Superior temporal gyrus (tissue), 1 donor: ENCODE results near the gene SYNGR2.

Source experiments
- DNase-seq: peaks from one replicate; pipeline ENCODE4 v3.0.0-alpha.2; 2016; ENCODE audit errors: extremely low spot score

Gene SYNGR2, protein sequence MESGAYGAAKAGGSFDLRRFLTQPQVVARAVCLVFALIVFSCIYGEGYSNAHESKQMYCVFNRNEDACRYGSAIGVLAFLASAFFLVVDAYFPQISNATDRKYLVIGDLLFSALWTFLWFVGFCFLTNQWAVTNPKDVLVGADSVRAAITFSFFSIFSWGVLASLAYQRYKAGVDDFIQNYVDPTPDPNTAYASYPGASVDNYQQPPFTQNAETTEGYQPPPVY

DNA sequence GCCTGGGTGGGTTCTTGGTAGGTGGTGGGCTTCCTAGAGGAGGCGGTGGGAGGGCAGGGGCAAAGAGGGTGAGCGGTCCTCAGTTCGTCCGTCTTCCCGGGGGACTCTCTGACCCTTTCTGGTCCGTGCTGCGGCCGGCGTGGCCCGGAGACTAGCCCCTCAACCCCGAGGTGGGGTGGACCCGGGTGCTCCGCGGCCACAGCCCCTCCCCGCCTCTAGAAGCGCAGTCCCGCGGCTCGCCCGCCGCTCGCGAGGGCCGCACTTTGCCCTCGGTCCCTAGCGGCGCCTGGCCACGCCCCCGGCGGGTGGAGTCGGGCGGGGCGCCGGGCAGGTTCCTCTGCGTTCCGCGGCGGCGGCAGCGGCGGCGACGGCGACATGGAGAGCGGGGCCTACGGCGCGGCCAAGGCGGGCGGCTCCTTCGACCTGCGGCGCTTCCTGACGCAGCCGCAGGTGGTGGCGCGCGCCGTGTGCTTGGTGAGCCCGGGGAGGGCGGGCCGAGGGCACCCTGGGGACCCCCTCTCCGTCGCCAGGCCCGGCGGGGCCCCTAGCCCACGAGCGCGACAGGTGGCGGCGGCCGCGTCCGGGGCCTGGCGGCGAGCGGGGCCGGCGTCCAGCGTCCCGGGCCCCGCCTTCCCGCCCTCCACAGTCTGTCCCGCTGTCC is at the start of gene SYNGR2:
TSS of gene SYNGR2 (plus strand) at position 340 of the 661 bp plus-strand sequence. CDS start at position 376, 36 bp downstream.
- peak; percentile 72 for DNase-seq

DNA sequence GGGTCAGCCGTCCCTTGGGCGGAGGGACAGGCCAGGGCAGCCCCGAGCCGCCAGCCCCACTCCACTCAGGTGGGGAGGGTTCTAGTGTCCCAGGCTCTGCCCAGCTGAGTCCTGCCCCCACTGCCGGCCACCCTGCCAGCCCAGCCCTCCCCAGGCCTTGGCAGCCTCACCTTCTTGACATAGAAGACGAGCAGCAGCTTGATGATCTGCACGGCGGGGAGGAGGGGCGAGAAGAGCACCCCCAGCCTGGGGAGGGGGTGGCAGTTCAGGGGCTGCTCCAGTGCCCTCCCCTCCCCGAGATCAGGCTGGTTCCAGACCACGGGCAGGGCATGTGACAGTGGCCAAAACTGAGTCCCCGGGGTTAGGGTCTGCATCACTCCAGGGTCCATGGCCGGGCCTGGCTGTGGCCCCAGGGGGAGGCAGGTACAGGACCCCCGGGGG is 49.6 kb upstream of the SYNGR2 start:
- DNase-seq: no peak

- DNase-seq: no peak
Observed at GRCh38 chr17:78120537-78120936, 47.8 kb upstream of the SYNGR2 start.

- no peak for DNase-seq
Observed at GRCh38 chr17:78120971-78121800, 47.2 kb upstream of the SYNGR2 start.

- no peak for DNase-seq
Observed at GRCh38 chr17:78121801-78122215, 46.6 kb upstream of the SYNGR2 start.

GRCh38 chr17:78122216-78122930 is 46.0 kb upstream of the SYNGR2 start:
- no peak for DNase-seq

DNA sequence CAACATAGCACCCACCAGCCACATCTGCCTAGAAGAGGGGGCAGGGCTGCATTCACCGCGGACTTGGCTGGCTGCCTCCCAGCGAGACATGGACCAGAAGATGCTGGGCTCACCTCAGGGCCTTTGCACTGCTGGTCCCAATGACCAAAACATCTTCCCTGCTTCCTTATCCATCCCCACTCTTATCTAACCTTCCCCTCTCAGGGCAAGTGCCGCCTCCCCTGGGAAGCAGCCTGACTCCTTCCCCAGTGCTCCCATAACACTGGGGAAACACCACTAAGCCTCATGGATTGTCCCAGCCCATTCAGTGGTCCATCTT is 45.5 kb upstream of the SYNGR2 start:
- DNase-seq: no peak

DNA sequence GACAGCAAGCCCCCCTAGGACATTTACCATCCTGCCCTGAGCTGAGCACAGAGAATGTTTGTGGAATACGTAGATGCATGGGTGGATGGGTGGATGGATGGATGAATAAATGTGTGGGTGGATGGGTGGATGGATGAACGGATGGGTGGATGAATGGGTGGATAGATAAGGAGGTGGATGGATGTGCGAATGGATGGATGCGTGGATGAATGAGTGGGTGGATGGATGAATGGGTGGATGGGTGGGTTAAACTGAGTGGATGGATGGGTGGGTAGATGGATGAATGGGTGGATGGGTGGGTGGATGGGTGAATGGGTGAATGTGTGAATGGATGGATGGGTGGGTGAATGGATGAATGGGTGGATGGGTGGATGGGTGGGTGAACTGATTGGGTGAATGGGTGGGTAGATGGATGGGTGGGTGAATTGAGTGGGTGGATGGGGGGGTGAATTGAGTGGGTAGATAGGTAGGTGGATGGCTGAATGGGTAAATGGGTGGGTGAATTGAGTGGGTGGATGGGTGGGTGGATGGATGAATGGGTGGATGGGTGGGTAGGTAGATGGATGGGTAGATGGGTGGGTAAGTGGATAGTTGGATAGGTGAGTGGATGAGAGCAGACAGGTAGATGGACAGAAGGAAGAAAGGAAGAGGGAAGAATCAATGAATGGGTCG is 45.0 kb upstream of the SYNGR2 start:
- no peak for DNase-seq

DNA sequence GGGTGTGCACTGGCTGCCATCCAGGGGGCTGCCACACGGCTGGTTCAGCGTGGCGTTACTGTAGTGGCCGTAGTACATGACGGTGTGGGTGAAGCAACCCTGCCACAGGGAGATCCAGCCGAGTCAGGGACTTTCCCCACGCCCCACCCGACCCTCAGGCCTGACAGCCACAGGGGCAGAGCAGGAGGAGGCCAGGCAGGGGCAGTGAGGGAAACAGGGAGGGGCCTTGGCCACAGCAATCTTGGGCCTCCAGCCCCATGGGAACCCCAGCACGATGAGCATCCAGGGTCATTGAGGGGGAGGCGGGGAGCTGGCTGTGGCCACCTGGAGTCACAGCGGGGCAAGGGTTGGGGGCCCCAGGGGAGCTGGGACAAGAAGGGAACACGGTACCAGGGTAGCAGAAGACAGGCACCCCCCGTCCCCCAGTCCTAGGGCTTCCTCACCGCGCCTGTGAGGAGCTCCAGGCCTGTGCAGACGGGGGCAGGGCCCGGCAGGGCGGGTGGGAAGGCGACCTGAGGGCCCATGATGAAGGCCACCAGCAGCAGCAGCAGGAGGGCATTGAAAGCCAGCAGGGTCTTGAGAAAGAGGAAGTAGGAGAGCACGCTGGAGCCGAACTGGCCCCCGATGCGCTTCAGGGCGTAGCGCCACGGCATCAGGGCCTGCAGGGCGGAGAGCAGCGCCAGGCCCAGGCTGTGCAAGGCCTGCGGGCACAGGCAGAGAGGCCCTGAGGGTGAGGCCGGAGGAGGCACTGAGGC is 44.1 kb upstream of the SYNGR2 start:
- DNase-seq: no peak

DNA sequence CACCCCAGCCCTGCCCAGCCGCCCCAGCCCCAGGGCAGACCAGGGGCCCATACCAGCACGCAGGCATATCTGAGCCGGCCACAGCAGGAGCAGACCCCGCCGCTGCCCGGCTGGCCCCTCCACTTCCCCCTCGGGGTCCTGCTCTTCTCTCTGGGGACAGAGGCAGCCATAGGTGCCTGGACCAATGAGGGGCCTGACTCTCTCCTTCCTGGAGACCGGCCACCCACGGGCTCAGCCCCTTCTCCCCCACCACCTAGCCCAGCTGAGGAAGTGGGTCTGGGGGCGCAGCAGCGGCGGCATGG is 43.6 kb upstream of the SYNGR2 start:
- DNase-seq: no peak

DNA sequence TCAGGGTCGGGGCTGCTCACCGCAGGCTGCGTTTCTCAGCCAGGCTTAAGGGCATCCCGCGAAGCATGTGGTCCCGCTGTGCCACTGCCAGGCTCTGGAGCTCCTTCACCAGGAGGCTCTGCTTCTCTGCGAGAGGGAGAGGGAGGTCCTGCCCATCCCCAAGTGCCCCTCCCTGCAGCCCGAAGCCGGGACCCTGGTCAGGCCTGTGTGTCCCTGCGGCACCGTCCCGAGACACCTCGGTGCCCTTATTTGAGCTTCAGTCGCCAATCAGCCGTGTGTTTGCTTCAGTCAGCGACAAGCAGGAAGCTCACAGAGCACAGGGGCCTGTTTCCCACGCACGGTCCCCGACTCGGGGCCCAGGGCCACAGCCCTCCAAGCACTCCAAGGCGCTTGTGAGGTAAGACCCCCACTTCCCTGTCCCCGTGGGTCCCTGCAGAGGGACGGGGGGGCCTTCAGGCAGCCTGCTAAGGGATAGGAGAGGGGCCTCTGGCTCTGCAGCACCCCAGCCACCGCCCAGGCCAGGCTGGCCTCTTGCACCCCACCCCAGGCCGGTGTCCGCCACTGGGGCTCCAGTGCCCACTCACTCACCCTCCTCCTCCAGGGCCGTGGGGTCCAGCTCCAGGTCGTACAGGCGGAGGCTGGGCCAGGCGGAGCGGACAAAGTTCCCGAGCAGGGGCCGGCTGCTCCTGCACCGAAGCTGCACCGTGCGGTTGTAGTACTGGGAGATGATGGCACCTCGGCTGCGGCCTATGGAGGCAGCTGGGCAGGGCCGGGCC is 43.1 kb upstream of the SYNGR2 start:
- no peak for DNase-seq

DNA sequence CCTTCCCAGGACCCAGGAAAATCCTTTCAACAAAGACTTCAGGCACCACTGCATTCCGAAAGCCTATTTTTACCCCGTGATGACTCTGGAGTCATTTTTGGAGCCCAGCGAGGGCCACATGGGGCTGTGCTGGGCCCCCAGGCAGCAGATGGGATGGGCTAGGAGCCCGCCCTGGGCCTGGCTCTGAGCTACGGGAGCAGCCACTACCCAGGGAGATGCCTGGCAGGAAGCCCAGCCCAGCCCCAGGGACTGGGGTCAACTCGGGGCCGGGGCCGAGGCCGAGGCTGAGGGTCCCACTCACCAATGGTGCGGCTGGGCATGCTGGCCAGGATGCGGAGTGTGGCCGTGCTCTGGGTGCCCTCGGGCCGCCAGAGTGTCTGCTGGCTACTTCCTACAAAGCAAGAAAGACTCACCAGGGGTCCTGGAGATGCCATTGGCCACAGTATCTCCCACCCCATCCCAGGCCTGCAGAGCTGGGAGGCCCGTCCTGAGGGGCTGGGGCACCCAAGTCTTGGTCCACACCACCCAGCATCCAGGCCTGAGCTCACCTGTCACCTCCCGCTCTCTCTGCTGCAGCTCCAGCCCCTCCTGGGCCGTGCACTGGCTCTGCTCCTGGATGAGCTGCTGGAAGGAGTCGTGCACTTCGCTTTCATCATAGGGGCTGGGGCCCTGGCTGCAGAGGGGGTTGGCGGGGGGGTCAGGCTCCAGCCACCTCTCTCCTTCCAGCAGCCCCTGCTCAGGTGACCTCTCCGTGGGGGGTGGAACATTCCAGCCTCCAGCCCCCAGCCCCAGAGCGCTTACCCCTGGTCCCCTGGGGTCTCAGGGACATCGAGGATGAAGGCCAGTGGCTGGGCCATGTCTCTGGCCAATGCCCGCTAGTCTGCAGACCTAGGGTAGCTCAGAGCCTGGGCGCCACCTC is 42.1 kb upstream of the SYNGR2 start:
- DNase-seq: no peak

- no peak for DNase-seq
Observed at GRCh38 chr17:78126895-78127238, 41.5 kb upstream of the SYNGR2 start.

DNA sequence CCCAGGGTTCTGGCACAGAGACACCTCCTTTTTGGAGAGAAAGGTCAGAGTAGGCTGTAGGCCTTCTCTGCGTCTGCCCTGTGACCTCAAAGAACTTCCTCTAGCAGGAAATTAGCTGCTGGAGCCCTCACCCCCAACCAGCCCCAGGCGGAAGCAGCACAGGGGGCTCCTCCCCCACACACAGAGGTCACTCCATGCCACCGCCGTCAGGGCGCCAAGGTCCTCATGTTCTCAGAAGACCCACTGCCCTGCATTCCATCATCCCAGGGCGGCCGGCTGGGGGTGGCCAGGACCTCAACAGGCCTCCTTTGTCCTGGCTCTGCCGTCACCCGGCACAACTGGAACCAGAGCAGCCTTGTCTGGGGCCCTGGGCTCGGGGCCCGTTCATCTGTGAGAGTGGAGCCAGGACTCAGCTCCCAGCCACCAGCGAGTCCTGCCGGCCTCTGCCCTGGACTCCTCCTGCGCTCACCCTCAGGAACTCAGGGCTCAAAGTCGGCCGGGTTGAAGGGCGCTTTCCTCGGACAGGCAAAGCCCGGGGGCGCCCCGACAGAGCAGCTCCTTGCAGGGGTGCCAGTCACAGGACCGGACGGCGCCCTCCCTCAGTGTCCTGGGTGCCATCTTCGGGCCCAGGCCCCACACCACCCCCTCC is 41.0 kb upstream of the SYNGR2 start:
- DNase-seq: peak; percentile 90

- no peak for DNase-seq
Observed at GRCh38 chr17:78127888-78128550, 40.4 kb upstream of the SYNGR2 start.

- peak; percentile 49 for DNase-seq
Observed at GRCh38 chr17:78128551-78129350, 39.6 kb upstream of the SYNGR2 start, which contains the start of gene TMC6. Gene TMC6 (minus strand): TSS chr17:78128755. CDS start chr17:78126832, 1,923 bp downstream.
